Coronary artery (tissue), 2 donors: ENCODE data around the gene ABCC5.

Experiments used
- DNase-seq: peaks from one replicate; pipeline ENCODE4 v3.0.0-alpha.2; 2017; ENCODE audit warnings: low spot score
- H3K27ac ChIP-seq, 2 donors: fragments of 200-600 bp; sonication (generic); one replicate each; pipeline ENCODE4 v1.5.1; 2016 to 2019
- H3K4me3 ChIP-seq: fragments of 200-600 bp; sonication (generic); 2 replicates; pipeline ENCODE4 v1.5.1; 2016; ENCODE audit warnings: mild to moderate bottlenecking, moderate library complexity
- TF ChIP-seq, protein P1 (sequence below): fragments of 200-600 bp; sonication (generic); IDR thresholded peaks from one replicate; pipeline ENCODE4 v1.5.1; 2019; ENCODE audit warnings: antibody characterized with exemption

The ABCC5 gene

DNA sequence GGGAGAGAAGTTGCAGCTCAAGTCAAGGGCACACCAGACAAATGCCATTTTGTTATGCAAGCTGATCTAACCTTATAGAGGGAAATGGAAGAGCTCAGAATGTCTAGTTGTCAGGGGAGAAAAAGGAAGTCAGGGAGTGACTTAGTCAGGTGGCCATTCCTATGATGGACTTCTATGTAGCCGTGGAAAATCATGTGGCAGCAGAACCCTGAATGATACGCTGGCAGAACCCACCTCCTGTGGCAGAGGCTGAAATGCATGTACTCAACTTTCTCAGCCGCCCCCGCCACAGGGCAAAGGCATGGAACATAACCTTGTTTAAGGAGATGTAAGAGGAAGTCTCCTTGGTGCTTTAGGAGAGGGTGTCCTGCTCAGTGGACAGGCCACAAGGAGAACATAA lies 95.3 kb downstream of the ABCC5 start:
- Histone ChIP-seq H3K27ac (no peak overlapping the region), H3K4me3 (no peak overlapping the region)
- TF ChIP-seq, protein P1, sequence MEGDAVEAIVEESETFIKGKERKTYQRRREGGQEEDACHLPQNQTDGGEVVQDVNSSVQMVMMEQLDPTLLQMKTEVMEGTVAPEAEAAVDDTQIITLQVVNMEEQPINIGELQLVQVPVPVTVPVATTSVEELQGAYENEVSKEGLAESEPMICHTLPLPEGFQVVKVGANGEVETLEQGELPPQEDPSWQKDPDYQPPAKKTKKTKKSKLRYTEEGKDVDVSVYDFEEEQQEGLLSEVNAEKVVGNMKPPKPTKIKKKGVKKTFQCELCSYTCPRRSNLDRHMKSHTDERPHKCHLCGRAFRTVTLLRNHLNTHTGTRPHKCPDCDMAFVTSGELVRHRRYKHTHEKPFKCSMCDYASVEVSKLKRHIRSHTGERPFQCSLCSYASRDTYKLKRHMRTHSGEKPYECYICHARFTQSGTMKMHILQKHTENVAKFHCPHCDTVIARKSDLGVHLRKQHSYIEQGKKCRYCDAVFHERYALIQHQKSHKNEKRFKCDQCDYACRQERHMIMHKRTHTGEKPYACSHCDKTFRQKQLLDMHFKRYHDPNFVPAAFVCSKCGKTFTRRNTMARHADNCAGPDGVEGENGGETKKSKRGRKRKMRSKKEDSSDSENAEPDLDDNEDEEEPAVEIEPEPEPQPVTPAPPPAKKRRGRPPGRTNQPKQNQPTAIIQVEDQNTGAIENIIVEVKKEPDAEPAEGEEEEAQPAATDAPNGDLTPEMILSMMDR, result no peak
- no peak for DNase-seq

DNA sequence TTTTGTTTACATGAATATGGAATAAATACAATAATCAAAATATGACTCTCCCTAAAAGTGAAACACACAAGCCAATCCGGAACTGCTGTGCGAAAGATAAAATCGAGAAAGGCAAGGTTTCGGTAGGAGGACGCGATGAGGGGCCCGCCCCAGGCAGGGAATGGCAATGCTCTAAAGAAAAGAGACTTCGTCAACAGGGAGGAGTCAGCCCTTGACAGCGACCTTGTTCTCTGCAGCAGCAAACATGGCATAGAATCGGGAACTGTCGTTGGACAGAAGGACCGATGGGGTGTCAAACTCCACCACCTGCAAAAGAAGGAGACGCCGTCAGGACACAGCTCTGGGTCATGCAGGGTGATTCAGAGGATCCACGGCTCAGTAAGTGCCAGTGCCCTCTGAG lies 96.6 kb downstream of the ABCC5 start:
- DNase-seq, result no peak
- Histone ChIP-seq H3K4me3 (no peak overlapping the region), H3K27ac (no peak overlapping the region)
- TF ChIP-seq, protein P1, result no peak

DNA sequence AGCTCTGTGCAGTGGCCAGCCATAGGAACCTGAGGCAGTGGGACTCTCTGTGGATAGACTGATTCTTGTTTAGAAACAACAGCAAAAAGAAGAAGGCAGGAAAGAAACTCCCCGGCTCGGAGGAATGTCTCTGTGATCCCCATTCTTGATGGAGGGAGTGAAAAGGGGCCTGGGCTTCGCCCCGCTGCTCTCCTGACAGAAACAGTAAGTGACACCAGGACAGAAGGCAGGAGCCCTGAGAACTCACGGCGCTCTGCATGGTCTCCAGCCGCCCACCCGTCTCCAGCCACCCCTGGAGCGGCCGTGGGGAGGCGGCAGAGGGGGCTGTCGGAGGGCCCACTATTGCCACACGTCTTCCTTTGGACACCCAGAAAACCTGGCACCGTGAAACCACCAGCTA lies 97.3 kb downstream of the ABCC5 start:
- H3K4me3 ChIP-seq, result no peak overlapping the region
- no peak overlapping the region for H3K27ac ChIP-seq
- DNase-seq, result no peak
- TF ChIP-seq, protein P1, result no peak

DNA sequence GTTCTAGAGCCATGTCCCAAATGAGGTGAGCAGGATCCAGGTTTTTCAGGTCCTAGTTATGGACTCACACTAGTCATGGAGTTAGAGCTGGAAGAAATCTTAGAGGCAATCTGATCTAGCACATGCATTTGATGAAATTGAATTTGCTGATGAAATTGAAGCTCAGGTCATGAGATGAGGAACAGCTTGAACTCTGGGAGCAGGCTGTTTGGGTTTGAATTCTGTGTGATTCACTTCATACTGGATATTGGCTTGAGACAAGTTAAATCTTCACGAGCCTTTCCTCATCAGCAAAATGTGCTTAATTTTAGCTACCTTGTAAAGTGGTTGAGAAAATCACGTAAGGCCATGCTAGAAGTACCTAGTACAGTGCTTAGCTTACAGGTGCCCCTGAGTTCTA lies 99.5 kb downstream of the ABCC5 start:
- Histone ChIP-seq H3K27ac (no peak overlapping the region), H3K4me3 (no peak overlapping the region)
- TF ChIP-seq, protein P1, result no peak
- no peak for DNase-seq

DNA sequence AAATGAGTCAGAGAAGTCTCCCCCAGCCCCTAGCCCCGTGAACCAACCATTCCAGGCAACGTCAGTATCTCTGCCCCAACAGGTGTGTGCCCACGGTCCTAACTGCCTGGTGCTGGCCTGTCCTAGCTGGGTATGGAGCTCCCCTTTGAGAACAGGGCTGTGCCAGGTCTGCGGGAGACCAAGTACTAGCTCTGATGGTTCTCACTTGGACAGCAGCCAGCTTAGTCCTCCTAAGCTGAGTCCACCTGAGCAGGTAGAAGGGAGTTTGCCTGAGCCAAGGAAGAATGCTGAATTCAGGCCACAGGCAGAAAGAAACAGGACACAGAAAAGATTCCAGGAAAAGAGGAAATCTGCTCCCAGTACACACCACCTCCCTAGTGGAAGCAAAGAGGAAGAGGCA lies 99.9 kb downstream of the ABCC5 start:
- no peak overlapping the region for H3K27ac ChIP-seq
- no peak for DNase-seq
- TF ChIP-seq, protein P1, result no peak
- no peak overlapping the region for H3K4me3 ChIP-seq

DNA sequence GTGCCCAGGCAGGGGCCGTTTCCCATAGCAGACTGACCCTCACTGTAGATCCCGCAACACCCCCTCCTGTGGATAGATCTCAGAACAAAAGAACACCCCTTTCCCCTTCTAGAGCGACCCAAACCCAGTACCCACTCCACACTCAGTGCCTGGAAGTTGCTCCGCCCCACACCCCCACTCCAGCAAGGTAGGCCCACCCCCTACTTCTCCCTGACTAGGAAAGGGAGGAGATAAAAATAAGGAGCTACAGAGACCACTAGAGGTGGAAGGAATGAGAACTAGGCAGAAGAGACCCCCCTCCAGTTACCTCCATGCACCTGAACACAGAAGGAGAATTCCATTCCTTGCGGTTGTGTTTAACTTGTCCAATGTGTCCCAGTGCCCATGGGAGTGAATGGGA lies 102.8 kb downstream of the ABCC5 start:
- TF ChIP-seq, protein P1, result no peak
- Histone ChIP-seq H3K4me3 (no peak overlapping the region), H3K27ac (no peak overlapping the region)
- no peak for DNase-seq

DNA sequence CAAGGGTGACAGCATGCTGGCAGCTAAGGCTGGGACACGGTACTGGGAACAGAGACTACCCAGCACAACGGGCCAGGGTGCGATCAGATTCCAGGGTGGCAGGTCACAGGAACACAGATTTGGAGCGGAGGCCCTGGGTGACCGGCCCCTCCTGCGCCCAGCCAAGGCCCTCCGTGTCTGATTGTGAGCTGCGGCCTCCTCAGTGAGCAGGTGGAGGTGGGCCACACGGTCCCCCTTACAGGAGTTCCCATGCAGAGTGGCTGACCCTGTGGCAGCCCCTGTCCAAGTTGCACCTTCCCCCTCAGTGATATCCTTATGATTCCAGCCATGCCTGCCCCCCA lies 104.1 kb downstream of the ABCC5 start:
- TF ChIP-seq, protein P1, result no peak
- no peak for DNase-seq
- Histone ChIP-seq H3K4me3 (no peak overlapping the region), H3K27ac (no peak overlapping the region)
